Measurements from ENCODE around the gene DHDH.

Gene DHDH

GRCh38 chr19:48913114-48913889 lies 20.2 kb upstream of the DHDH start:
- TF ChIP-seq CTCF (IDR thresholded peaks at IDR 0.05; ENCODE audit: insufficient read depth, low read length, poor library complexity, severe bottlenecking) (no peak), EZH2phosphoT487 (conservative IDR thresholded peaks at IDR 0.05; ENCODE audit: low read length) (no peak)
- Histone ChIP-seq H3K4me3 (ENCODE audit: insufficient read depth, low read length, poor library complexity, severe bottlenecking) (no peak overlapping the region), H3K9ac (ENCODE audit: low read length) (no peak overlapping the region), H2AFZ (ENCODE audit: low read depth, low read length, severe bottlenecking) (no peak overlapping the region), H3K27me3 (ENCODE audit: low read length) (no peaks in the 10 kb centered on the region), H3K79me2 (ENCODE audit: insufficient read depth, low read length) (no peaks in the 10 kb centered on the region), H3K27ac (ENCODE audit: low read depth, low read length) (no peak overlapping the region), H3K9me2 (replicated peaks; ENCODE audit: insufficient read depth, low read length) (no peaks in the 10 kb centered on the region), H3K4me2 (ENCODE audit: low read depth, low read length, poor library complexity, severe bottlenecking) (no peak overlapping the region), H3K36me3 (ENCODE audit: low read length) (0 out of 2 replicates have a peak, but pooled peaks cover 5% of the 10 kb centered on the region), H3F3A (ENCODE audit: insufficient read depth) (peaks cover 11% of the 10 kb centered on the region), H4K20me1 (ENCODE audit: low read depth, low read length) (no peaks in the 10 kb centered on the region), H3K9me3 (ENCODE audit: insufficient read depth, low read length) (no peaks in the 10 kb centered on the region)

GRCh38 chr19:48914181-48914580 lies 19.3 kb upstream of the DHDH start:
- Histone ChIP-seq H3K27ac (ENCODE audit: low read depth, low read length) (no peak overlapping the region), H4K20me1 (ENCODE audit: low read depth, low read length) (no peaks in the 10 kb centered on the region), H3K36me3 (ENCODE audit: low read length) (0 out of 2 replicates have a peak, but pooled peaks cover 5% of the 10 kb centered on the region), H3K4me3 (ENCODE audit: insufficient read depth, low read length, poor library complexity, severe bottlenecking) (no peak overlapping the region), H3K9ac (ENCODE audit: low read length) (no peak overlapping the region), H3K27me3 (ENCODE audit: low read length) (no peaks in the 10 kb centered on the region), H3K9me2 (replicated peaks; ENCODE audit: insufficient read depth, low read length) (no peaks in the 10 kb centered on the region), H3K9me3 (ENCODE audit: insufficient read depth, low read length) (no peaks in the 10 kb centered on the region), H3K4me2 (ENCODE audit: low read depth, low read length, poor library complexity, severe bottlenecking) (no peak overlapping the region), H3F3A (ENCODE audit: insufficient read depth) (peaks cover 11% of the 10 kb centered on the region), H2AFZ (ENCODE audit: low read depth, low read length, severe bottlenecking) (no peak overlapping the region), H3K79me2 (ENCODE audit: insufficient read depth, low read length) (no peaks in the 10 kb centered on the region)
- TF ChIP-seq CTCF (IDR thresholded peaks at IDR 0.05; ENCODE audit: insufficient read depth, low read length, poor library complexity, severe bottlenecking) (no peak), EZH2phosphoT487 (conservative IDR thresholded peaks at IDR 0.05; ENCODE audit: low read length) (no peak)

GRCh38 chr19:48915757-48916156 lies 17.7 kb upstream of the DHDH start:
- Histone ChIP-seq H3K79me2 (ENCODE audit: insufficient read depth, low read length) (no peaks in the 10 kb centered on the region), H3F3A (ENCODE audit: insufficient read depth) (peaks cover 7% of the 10 kb centered on the region; the same call in 1 of the 2 replicates), H3K27ac (ENCODE audit: low read depth, low read length) (no peak overlapping the region), H3K4me2 (ENCODE audit: low read depth, low read length, poor library complexity, severe bottlenecking) (no peak overlapping the region), H3K9me3 (ENCODE audit: insufficient read depth, low read length) (no peaks in the 10 kb centered on the region), H2AFZ (ENCODE audit: low read depth, low read length, severe bottlenecking) (no peak overlapping the region), H3K9me2 (replicated peaks; ENCODE audit: insufficient read depth, low read length) (no peaks in the 10 kb centered on the region), H4K20me1 (ENCODE audit: low read depth, low read length) (no peaks in the 10 kb centered on the region), H3K36me3 (ENCODE audit: low read length) (0 out of 2 replicates have a peak, but pooled peaks cover 3% of the 10 kb centered on the region), H3K27me3 (ENCODE audit: low read length) (no peaks in the 10 kb centered on the region), H3K4me3 (ENCODE audit: insufficient read depth, low read length, poor library complexity, severe bottlenecking) (no peak overlapping the region), H3K9ac (ENCODE audit: low read length) (no peak overlapping the region)
- no peak for TF ChIP-seq CTCF (IDR thresholded peaks at IDR 0.05; ENCODE audit: insufficient read depth, low read length, poor library complexity, severe bottlenecking)
- TF ChIP-seq EZH2phosphoT487 (conservative IDR thresholded peaks at IDR 0.05; ENCODE audit: low read length), result no peak
